ENCODE measurements around the gene PDIA6.
A peak's percentile ranks its signal among the peaks of the same experiment; 100 is the strongest.

The PDIA6 gene, protein sequence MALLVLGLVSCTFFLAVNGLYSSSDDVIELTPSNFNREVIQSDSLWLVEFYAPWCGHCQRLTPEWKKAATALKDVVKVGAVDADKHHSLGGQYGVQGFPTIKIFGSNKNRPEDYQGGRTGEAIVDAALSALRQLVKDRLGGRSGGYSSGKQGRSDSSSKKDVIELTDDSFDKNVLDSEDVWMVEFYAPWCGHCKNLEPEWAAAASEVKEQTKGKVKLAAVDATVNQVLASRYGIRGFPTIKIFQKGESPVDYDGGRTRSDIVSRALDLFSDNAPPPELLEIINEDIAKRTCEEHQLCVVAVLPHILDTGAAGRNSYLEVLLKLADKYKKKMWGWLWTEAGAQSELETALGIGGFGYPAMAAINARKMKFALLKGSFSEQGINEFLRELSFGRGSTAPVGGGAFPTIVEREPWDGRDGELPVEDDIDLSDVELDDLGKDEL

DNA sequence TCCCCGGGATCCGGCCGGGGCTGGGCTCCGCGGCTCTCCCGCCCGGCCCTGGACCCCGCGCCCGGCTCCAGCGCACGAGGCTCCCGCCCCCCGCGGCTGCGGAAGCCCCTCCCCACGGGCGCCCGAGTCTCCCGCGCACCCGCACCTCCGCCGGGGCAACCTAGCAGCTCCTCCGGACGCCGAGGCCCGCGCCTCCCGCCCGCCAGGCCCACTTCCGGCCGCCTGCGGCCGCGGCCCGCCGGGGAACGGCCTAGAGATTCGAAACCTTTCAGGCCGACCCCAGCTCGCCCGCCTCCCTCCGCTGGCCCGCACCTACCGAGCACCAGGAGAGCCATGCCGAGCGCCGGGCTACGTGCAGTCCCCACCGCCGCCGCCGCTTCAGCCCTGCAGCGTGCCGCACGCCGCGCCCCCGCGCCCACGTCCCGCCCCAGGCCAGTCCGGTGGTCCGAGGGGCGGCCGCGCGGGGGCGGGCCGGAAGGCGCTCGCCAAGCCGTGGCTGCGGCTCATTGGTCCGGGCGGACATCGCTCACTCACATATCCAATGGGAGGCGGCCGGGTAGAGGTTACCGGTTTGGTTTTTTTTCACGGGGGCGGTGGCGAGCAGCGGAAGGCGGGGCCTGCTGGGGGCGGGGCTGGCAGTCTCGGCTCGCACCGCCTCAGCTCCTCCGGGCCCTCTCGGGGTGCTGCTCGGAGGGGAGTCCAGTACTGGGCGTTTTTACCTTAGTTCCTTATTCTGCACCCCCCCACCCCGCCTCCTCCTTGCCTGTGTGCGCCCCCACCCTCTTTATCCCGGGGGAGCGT lies at the start of gene PDIA6:
Gene PDIA6, minus strand, starts transcription at position 424 of the 801 bp plus-strand sequence. Its CDS starts 89 bp downstream, at position 335.
- DNase-seq (ENCODE audit: low spot score) = peak; percentile 98

DNA sequence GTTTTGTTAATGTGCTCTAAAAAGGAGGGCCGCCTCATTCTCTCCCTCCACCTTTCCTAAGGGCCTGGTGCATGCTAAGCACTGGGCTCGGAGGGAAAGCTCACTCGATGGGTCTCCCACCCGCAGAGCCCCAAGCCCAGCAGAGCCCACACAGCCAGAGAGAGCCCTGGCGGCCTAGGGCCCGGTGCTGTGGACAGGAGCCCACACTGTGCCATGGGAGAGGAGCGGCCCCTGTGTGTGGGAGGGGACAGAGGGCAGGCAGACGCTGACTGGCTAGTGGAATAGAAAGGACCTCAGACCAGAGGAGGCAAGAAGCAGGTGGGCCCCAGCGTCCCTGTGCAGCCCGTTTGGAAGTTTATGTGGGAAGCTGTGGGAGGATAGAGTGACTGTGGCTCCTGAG lies 49.7 kb upstream of the PDIA6 start:
- DNase-seq (ENCODE audit: low spot score) = no peak

DNA sequence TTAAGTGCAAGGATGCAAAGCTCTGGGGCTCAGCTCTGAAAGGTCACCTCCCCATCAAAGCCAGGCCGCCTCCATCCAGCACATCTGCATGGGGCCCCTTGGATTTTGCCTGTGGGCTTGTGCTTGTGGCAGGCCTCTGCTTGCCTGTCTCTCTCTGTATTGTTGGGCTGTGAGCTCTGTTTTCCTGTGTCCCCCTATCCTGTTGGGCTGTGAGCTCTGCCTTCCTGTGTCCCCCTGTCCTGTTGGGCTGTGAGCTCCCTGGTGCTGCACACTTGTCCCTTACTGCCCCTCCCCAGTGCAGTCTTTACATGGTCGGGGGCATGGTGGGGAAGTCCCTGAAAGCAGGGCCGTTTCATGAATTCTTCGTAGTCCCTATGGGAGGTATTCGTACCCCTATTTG lies 49.2 kb upstream of the PDIA6 start:
- no peak for DNase-seq (ENCODE audit: low spot score)

DNA sequence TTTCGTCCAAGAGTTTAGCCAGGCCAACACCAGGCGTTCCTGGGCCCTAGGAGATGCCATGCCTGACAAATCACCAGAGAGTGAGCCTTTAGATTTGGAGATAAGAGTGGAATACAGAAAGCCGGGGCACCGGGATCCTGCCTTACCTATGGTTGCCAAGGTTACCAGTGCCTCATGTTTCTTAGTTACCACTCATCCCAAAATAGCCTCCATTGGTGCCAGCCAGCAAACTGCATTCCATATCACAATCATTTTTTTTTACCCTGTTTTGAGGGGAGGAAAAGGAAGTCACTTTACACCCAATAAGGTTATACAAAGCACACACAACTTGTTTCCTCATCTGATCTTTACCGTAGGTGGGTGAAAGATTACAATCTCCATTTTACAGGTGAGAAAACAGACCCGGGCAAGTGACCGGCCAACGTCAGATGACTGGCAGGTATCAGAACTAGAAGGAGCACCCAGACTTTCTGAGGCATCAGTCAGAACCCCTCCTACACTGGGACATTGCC lies 48.3 kb upstream of the PDIA6 start:
- DNase-seq (ENCODE audit: low spot score) = no peak

DNA sequence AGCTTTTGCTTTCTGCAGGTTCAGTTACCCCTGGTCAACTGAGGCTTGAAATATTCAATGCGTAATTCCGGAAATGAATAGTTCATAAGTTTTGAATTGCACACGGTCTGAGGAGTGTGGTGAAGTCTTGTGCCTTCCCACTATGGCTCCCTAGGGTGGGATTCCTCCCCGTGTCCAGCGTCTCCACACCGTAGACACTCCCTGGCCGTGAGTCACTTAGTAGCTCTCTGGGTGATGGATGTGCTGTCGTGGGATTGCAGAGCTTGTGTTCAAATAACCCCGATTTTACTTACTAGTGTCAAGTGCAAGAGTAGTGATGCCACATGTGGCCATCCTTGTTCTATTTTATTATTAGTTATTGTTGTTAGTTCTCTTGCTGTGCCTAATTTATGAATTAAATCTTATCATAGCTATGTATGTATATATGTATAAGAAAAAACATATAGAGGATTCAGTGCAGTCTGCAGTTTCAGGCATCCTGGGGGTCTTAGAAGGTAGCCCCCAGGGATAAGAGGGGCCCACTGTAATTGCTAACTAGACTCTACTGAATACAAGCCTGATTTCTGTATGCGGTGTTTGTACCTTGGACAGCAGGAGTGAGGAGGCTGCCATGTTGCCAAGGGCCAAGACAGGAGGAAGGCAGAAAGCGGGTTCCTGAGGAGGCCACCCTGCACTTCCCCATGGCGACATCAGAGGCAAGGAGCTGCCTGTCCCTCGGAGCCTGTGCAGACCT lies 47.7 kb upstream of the PDIA6 start:
- no peak for DNase-seq (ENCODE audit: low spot score)

DNA sequence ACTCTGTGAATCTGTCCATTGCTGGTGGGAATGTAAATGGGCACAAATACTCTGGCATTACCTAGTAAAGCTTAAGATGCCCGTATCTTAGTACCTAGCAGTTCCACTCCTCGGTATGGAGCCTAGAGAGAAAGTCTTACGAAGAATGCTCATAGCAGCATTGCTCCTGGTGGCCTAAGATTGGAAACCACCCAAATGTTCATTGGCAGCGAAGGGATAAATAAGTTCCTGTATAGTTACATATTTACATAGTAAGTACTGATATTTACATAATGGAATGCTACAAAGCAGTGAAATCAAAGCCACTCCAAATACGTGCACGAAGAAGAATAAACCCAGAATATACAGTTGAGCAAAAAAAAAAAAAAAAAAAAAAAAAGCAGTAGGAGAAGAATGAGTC lies 46.7 kb upstream of the PDIA6 start:
- no peak for DNase-seq (ENCODE audit: low spot score)

DNA sequence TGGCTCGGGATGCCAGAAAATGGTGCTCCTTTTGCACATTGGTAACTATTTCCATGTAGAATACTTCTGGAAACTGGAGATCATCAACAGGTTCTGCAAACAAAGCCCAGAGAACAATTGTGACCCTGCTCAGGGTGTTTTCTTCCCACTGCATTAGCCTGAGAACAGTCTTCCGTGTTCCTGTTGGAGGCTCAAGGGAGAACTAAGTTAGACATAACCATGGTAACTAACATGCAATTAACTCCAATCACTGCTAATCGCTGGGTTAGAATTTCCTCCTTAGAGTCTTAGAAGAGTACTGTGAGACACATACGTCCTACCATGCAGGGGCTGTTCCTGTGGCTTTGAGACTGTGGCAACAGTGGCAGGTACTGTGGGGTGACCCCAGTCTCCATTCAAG lies 36.0 kb upstream of the PDIA6 start:
- no peak for DNase-seq (ENCODE audit: low spot score)

DNA sequence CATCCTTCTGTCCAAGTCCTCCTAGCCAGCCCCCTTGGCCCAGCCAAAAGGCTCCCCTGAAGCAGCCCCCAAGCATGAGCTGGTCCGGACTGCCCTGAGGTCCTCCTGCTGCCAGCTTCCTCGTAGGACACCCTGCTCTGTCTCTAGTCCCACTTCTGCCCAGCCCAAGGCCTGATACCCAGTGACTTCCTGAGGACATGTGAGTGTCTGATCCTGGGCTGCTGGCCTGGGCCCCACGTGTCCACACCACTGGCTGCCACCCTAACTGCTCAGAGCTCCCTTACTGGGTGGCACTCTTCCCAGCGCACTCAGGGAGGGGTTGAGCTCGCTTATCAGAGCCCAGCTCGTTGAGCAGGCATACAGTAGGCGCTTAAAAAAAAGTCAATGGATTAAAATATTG lies 34.4 kb upstream of the PDIA6 start:
- DNase-seq (ENCODE audit: low spot score) = no peak

DNA sequence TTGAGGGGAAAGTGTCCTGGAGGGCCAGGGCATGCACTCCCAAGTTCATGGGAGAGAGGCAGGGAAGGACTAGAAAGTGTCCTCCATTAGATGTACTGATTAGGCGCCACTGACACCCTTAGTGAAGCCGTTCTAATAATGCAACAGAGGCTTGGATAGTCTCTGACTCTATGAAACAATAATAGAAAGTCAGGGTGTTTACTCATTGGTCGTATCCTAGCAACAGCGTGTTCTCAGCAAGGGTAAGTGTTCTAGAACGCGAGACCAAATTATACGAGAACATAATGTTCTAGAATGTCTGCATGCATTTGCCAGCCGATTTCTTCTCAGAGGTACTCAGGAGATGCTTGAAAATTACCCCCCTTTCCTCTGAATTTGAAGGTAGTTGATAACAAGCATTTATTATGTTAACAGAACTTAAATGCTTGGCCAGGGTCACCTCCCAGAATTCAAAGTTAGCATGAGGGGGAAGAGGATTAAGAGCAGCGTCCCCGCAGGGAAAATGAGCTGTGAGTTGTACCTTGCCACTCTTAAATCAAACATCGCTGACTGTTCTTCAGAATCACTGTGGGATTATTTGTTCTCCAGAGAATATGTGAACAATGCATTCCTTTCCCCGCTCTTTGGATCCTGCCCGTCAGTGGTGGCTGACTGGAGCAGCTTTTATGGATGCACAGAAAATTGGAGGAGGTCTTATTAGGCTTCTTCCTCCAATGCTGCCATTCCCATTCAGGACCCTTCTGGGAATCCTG lies 33.7 kb upstream of the PDIA6 start:
- no peak for DNase-seq (ENCODE audit: low spot score)

DNA sequence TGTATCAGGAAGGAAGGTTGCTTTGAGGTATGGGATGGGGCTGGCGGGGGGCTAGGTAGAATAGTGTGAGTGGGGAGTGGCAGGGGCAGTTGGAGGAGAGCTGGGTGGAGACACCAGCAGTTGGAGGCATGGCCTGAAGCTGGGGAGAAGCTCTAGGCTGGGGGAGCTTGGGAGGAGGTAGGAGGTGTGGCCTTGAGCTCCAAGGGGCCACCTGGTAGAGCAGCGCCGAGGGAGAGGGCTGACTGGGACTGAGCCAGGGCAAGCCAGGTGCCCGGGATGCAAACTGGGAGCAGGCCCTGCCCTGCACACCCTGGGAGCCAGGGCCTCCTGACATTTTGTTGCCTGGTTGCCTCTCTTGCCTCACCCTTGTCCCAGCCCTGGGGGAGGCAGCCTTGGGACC lies 33.1 kb upstream of the PDIA6 start:
- no peak for DNase-seq (ENCODE audit: low spot score)

DNA sequence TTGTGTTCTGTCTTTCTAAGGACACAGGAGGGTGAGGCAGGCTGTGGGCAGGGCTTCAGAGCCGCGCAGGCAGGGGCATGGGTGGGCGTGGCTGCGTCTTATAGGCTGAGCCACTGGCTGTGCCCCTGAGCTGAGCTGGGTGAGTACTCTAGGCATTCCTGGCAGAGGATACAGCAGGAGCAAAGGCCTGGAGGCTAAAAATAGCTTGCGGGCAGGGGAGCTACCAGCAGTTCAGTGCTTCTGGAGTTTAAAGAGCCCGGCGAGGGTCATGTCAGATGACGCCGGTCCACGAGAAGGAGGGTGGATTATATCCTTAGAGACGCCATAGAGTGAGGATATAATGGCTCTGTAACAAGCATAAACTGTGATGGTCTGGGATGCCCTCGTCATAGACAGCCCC lies 31.5 kb upstream of the PDIA6 start:
- peak; percentile 86 for DNase-seq (ENCODE audit: low spot score)

DNA sequence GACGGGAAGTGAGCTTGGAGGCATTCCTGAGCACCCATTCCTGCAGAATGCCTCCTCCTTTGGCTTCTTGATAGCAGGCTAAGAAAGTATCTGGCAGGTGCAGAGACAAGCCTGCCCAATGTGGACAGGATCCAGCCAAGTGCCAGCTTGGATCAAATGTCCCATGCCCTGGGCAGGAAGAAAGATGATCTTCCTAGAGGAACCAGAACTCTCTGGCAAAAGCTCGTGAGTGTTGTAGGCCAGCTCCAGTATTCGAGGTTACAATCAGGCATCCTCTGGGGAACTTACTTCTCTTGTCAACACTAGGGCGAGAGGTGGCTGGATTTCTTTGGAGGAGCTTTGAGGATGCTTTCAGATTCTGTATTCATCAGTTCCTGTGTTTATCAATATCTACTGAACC lies 29.9 kb upstream of the PDIA6 start:
- DNase-seq (ENCODE audit: low spot score) = no peak

DNA sequence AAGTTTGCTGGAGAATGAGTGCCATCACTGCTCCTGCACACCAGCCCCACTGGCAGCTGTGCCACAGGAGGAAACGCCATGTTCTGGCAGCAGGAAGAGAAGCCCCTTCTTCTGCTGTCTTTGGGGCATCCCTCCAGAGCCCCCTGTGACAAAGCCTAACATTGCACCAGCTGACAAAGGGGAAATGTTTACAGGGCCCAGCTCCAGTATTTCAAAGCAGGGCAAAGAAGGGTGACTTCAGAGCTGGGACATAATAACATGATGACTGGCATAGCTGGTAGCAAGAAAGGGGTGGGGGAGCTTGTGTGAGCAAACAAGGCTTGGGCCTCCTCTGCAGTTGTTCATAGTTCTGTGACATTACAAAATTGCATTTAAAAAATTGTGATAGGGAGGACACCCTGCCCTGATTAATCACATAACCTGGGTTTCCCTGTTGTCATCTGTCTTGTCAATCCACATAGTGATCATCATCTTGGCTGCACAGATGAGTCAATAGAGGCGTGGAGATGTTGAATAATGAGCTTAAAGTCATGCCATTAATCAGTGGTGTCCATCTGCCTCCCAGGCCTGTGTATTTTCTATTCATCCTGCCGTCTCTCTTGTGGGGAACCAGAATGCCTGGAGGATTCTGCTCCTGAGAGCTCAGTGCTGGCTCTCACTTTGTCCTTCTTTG lies 29.1 kb upstream of the PDIA6 start:
- no peak for DNase-seq (ENCODE audit: low spot score)

DNA sequence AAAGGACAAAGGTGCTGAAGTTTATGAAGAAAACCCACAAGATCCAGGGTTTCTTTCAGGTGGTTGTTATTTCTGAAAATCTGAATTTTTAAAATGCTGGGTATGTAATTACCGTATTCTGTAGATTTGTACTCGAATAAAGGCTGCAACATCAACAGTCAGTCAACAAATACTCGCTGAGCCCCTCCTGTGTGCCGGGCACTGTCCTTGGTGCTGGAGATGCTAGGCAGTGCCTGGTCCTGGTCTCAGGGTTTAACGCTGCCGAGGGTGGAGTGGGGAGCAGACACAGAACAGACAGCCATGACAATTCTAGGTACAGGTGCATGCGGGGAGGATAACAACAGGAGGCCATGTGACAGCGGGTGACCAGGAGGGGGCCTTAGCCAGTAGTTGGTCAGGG lies 27.2 kb upstream of the PDIA6 start:
- peak; percentile 63 for DNase-seq (ENCODE audit: low spot score)

DNA sequence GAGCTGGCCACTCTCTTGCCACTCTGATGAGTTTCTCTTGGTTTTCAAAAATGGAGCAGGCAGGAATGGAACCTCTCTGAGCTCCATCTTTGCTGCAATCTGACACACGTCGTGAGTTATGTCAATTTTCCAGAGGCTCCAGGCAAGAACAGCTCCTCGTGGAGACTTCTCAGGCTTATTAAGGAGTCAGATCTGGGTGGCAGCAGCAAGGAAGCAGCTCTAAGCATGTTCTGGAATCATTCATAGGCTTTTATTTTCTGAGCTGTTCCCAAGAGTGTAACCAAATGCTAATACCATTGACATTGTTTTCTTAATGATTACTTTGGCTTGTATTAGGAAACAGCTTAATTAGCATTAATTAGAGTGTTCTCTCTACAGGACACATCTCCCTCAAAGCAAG lies 26.1 kb upstream of the PDIA6 start:
- DNase-seq (ENCODE audit: low spot score) = no peak

DNA sequence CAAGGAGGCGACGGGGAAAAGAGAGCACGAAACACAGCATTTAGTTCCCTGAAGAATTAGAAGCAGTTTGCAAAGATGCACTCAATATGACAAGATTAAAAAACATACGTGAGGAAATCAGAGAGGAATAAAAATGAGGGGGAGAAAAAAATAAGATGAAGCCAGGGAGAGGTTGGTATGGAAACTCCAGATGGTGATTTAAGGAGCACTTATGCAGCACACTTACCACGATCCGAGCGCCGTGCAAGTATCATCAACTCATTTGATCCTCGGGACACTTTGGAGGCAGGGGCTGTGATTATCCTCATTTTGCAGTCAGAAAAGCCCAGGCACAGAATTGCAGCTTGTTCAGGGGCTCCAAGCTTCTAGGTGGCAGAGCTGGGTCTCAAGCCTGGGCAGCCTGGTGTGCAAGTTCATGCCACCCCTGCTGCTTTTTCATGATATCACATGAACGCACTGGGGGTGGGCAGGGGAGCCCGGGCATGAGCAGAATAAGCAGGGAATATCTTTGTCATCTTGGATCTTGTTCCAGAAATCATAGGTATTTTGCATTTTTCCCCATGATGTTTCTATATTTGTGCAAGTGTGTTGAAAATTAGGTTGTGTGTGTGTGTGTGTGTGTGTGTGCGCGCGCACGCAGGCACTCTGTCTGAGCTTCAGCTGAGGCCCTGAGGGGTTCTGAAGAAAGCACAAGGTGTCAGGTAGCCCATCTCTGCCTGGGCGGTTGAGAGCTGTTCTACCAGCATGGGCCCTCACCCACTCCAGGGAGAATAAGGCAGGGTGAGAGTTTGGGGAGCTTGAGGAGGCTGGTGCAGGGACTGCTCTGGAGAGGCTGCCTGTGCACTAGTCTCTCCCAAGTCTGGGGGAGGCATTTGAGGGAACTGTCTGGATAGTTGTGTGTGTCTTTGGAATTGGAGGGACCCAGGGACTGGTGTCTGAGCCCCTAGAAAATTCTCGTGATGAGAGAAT lies 25.0 kb upstream of the PDIA6 start:
- DNase-seq (ENCODE audit: low spot score) = no peak

DNA sequence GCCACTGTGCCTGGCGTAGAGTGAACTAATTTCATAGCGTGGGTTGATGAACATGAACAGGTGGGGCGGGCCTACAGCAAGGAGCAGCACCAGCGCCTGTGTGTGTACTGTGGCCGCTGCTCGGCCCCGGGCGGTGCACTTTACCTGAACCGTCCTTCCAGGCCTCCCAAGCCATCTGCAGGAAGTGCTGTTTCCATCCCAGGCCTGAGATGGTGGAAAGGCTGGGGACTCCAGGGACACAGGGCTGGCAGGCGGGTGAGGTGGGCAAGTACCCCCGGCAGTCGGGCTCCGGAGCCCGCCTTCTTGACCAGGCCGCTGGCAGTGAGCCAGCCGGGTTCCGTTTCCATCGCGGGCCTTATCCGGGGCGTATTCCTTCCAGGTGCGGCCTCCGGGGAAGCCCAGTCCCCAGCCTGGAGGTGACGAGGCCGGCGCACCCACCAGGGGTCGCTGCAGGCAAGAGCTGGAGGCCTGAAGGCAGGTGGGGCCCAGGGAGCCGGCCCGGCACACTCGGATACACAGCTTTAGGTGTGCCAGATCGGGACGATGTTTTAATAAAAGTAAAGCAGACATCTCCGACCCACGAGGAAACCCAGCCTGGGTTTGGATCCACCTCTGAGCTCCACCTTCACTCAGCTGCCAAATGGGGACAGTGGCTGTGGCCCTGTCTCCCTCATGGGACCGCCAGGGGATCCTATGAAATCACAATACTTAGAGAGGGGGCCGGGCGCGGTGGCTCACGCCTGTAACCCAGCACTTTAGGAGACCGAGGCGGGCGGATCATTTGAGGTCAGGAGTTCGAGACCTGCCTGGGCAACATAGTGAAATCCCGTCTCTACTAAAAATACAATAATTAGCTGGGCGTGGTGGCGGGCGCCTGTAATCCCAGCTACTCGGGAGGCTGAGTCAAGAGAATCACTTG lies 22.7 kb upstream of the PDIA6 start:
- peak; percentile 91 for DNase-seq (ENCODE audit: low spot score)

DNA sequence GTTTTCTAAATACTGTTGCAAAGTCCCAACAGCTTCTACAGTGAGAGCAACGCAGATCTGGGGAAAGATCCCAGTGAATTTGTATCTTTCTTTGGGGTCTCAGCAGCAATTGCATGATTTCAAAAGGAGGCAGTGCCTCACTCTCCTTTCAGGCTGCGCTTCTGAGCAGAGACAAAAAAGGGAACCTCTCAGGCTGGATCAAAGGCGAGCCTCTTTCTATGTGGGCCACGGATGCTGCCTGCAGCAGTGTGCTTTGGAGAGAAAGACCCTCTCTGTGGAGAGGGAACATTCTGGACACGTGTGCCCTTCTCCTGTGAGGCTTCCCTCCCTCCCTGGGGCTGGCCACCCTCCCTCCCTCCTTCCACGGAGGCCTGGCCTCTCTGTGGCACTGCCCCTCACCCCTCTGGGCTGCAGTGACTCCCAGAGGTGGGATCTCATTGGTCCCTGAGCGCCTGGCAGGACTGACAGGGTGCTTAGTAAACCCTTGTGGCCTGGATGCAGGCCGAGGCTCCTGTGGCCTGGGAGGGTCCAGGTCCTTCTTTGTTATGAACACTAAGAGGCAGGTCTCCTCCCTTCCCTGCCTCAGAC lies 21.6 kb upstream of the PDIA6 start:
- DNase-seq (ENCODE audit: low spot score) = no peak

Data from iPS-NIHi11 (cell line).